Liver (tissue), 9 donors: Measurements from ENCODE around the gene NR2F1. TPM values are rescaled to one million over a fixed set of nuclear protein-coding genes. Genes with fewer than 3 reads are reported as not detected.

ENCODE experiments used
- DNase-seq: peaks from one replicate; pipeline ENCODE4 v3.0.0-alpha.2; 2017; ENCODE audit warnings: low spot score
- H3K27ac ChIP-seq, 2 donors: one replicate each; pipeline ENCODE4 v1.7.0; 2013; ENCODE audit warnings: inconsistent platforms in 2 of 2, low read length in 2 of 2, control low read depth in 1 of 2, low read depth in 1 of 2, mild to moderate bottlenecking in 1 of 2
- H3K27me3 ChIP-seq, 4 donors: one replicate each; pipeline versions ENCODE4 v1.6.1 to v1.7.0; 2013; ENCODE audit warnings: low read length in 3 of 4, inconsistent platforms in 1 of 4, mild to moderate bottlenecking in 1 of 4, moderate library complexity in 1 of 4; ENCODE audit not compliant: control insufficient read depth in 4 of 4, insufficient read depth in 4 of 4
- H3K36me3 ChIP-seq, 4 donors: one replicate each; pipeline versions ENCODE4 v1.6.1 to v1.7.0; 2013; ENCODE audit warnings: low read length in 3 of 4, mild to moderate bottlenecking in 3 of 4, low read depth in 1 of 4, moderate library complexity in 1 of 4; ENCODE audit not compliant: control insufficient read depth in 4 of 4, insufficient read depth in 3 of 4
- H3K4me1 ChIP-seq, 4 donors: one replicate each; pipeline versions ENCODE4 v1.6.1 to v1.7.0; 2013; ENCODE audit warnings: low read length in 3 of 4, mild to moderate bottlenecking in 3 of 4, moderate library complexity in 1 of 4; ENCODE audit not compliant: control insufficient read depth in 4 of 4, insufficient read depth in 4 of 4
- H3K4me3 ChIP-seq, 3 donors: one replicate each; pipeline versions ENCODE4 v1.6.1 to v1.7.0; 2013; ENCODE audit warnings: low read length in 3 of 3, control low read depth in 1 of 3, low read depth in 1 of 3, mild to moderate bottlenecking in 1 of 3
- H3K9ac ChIP-seq, 2 donors: one replicate each; pipeline ENCODE4 v1.7.0; 2013; ENCODE audit warnings: low read length in 2 of 2, mild to moderate bottlenecking in 2 of 2, moderate library complexity in 2 of 2, control low read depth in 1 of 2, low read depth in 1 of 2
- H3K9me3 ChIP-seq, 4 donors: one replicate each; pipeline versions ENCODE4 v1.6.1 to v1.7.0; 2013; ENCODE audit warnings: low read length in 3 of 4; ENCODE audit not compliant: control insufficient read depth in 4 of 4
- EGR1 ChIP-seq, 2 donors: IDR thresholded peaks; 2 replicates each; pipeline ENCODE4 v1.6.1; 2016 to 2018; ENCODE audit warnings: antibody characterized with exemption in 2 of 2, low read depth in 2 of 2
- FOXA1 ChIP-seq: IDR thresholded peaks from 2 replicates; pipeline ENCODE4 v1.6.1; 2016; ENCODE audit warnings: antibody characterized with exemption
- FOXA2 ChIP-seq: IDR thresholded peaks from 2 replicates; pipeline ENCODE4 v1.6.1; 2016; ENCODE audit warnings: antibody characterized with exemption
- GABPA ChIP-seq, 2 donors: IDR thresholded peaks in 1 of 2; conservative IDR thresholded peaks in 1 of 2; 2 replicates each; pipeline ENCODE4 v1.6.1; 2016; ENCODE audit warnings: antibody characterized with exemption in 2 of 2, mild to moderate bottlenecking in 1 of 2, moderate library complexity in 1 of 2
- HNF4A ChIP-seq, 2 donors: conservative IDR thresholded peaks; 2 replicates each; pipeline ENCODE4 v1.6.1; 2016; ENCODE audit warnings: antibody characterized with exemption in 2 of 2, mild to moderate bottlenecking in 2 of 2
- HNF4G ChIP-seq: IDR thresholded peaks from 2 replicates; pipeline ENCODE4 v1.6.1; 2016; ENCODE audit warnings: antibody characterized with exemption
- JUND ChIP-seq, 2 donors: IDR thresholded peaks; 2 replicates each; pipeline ENCODE4 v1.6.1; 2016; ENCODE audit warnings: antibody characterized with exemption in 2 of 2
- NR2F2 ChIP-seq: IDR thresholded peaks from 2 replicates; pipeline ENCODE4 v1.6.1; 2016; ENCODE audit warnings: antibody characterized with exemption
- RAD21 ChIP-seq, 2 donors: IDR thresholded peaks; 2 replicates each; pipeline ENCODE4 v1.6.1; 2016; ENCODE audit warnings: antibody characterized with exemption in 2 of 2, mild to moderate bottlenecking in 2 of 2
- SP1 ChIP-seq: IDR thresholded peaks from 2 replicates; pipeline ENCODE4 v1.6.1; 2018; ENCODE audit warnings: antibody characterized with exemption, mild to moderate bottlenecking
- TAF1 ChIP-seq: conservative IDR thresholded peaks from 2 replicates; pipeline ENCODE4 v1.6.1; 2016; ENCODE audit warnings: antibody characterized with exemption, mild to moderate bottlenecking
- YY1 ChIP-seq: IDR thresholded peaks from 2 replicates; pipeline ENCODE4 v1.6.1; 2016; ENCODE audit warnings: antibody characterized with exemption, mild to moderate bottlenecking
- WGBS: extraction: QIAGEN DNeasy Blood & Tissue Kit; methylation state at CpG from one replicate; pipeline ENCODE4 v1.1.7; 2013; 5-methylcytosine and 5-hydroxymethylcytosine counted together
- polyA plus RNA-seq, 2 donors: library from polyadenylated mRNA; stranded (reverse) in 1 of 2; unstranded in 1 of 2; fragments of 200-250 nt in 1 of 2; fragments of >200 nt in 1 of 2; fragmentation: Nextera tagmentation in 1 of 2; extraction: Ambion mirVana in 1 of 2; gene quantifications; one replicate each; pipeline versions ENCODE4 v1.2.1 to v1.2.3, GENCODE V29; 2013 to 2015
- total RNA-seq, 2 donors: library from RNA; depleted of rRNA; stranded (reverse); fragments of >200 nt; gene quantifications; one replicate each; pipeline ENCODE4 v1.2.3, GENCODE V29; 2014
- TF ChIP-seq, protein P1 (sequence below): IDR thresholded peaks from 2 replicates; pipeline ENCODE4 v1.6.1; 2016; ENCODE audit warnings: antibody characterized with exemption
- TF ChIP-seq, protein P2 (sequence below): IDR thresholded peaks from 2 replicates; pipeline ENCODE4 v1.6.1; 2016; ENCODE audit warnings: antibody characterized with exemption
- TF ChIP-seq, protein P3 (sequence below): IDR thresholded peaks from 2 replicates; pipeline ENCODE4 v1.6.1; 2016; ENCODE audit warnings: antibody characterized with exemption
- TF ChIP-seq, protein P4 (sequence below): IDR thresholded peaks from 2 replicates; pipeline ENCODE4 v1.6.1; 2016; ENCODE audit warnings: antibody characterized with exemption, mild to moderate bottlenecking
- TF ChIP-seq, protein P5 (sequence below): fragments of 150-350 bp; IDR thresholded peaks from 2 replicates; pipeline ENCODE4 v1.5.1; 2017; ENCODE audit warnings: improper control_type of control experiment, low read depth, low read length; ENCODE audit not compliant: missing input control
- donor health status: healthy.
- donor health status: healthy.
- donor health status: healthy.
- donor health status: healthy.
- donor health status: healthy.

Gene NR2F1
- total and polyA plus RNA-seq, 4 donors, result 3.9 to 13.0 (median 10.6) TPM

DNA sequence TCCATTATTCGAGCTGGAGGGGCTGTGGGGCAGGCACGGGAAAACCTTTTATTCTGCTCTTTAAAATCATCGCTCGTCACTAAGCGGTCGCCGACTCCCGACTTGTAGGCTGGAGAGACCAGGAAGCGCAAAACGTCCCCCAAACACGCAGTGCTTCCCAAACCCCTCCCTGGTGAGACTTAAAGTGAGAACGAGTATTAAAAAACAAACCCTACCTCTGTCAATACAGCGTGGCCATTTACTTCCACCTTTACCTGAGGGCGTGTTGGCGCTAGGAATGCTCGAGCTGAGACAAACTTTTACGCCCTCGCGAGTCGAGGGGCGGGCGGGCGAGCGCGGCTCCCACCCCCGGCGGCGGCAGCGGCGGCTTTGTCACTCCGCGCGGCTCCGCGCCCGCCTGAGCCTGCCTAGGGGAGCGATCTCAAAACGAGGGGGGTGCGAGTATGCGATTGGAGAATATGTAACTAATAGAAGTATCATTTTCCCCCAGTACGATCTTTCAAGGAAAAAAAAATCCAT, 2.0 kb upstream of the NR2F1 start, which contains the start of gene NR2F1-AS1 (continued):
- TF ChIP-seq, protein P1, sequence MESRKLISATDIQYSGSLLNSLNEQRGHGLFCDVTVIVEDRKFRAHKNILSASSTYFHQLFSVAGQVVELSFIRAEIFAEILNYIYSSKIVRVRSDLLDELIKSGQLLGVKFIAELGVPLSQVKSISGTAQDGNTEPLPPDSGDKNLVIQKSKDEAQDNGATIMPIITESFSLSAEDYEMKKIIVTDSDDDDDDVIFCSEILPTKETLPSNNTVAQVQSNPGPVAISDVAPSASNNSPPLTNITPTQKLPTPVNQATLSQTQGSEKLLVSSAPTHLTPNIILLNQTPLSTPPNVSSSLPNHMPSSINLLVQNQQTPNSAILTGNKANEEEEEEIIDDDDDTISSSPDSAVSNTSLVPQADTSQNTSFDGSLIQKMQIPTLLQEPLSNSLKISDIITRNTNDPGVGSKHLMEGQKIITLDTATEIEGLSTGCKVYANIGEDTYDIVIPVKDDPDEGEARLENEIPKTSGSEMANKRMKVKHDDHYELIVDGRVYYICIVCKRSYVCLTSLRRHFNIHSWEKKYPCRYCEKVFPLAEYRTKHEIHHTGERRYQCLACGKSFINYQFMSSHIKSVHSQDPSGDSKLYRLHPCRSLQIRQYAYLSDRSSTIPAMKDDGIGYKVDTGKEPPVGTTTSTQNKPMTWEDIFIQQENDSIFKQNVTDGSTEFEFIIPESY, result no peak

DNA sequence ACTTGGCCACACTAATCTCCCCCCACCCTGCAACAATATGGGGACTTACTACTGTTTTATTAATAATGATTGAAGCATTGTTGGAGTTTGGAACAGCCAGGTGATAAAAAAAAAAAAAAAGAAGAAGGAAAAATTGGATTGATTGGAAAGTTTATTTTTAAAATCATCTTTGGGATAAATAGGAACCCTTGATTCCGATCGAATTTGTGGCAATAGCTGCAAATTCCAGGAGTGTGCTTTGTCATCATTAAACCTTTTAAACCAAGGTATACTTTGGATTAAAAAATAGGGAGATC, 907 bp upstream of the NR2F1 start:
- whole genome bisulfite sequencing, result 3% methylated on average over 2 of the region's 2 CpGs
- no peak for TF ChIP-seq RAD21 (IDR thresholded peaks at IDR 0.05)
- TF ChIP-seq, protein P2, sequence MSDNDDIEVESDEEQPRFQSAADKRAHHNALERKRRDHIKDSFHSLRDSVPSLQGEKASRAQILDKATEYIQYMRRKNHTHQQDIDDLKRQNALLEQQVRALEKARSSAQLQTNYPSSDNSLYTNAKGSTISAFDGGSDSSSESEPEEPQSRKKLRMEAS, result no peak
- TF ChIP-seq, protein P3, sequence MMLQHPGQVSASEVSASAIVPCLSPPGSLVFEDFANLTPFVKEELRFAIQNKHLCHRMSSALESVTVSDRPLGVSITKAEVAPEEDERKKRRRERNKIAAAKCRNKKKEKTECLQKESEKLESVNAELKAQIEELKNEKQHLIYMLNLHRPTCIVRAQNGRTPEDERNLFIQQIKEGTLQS, result no peak
- no peak for TF ChIP-seq FOXA1
- TF ChIP-seq FOXA2, result no peak
- TF ChIP-seq, protein P4, sequence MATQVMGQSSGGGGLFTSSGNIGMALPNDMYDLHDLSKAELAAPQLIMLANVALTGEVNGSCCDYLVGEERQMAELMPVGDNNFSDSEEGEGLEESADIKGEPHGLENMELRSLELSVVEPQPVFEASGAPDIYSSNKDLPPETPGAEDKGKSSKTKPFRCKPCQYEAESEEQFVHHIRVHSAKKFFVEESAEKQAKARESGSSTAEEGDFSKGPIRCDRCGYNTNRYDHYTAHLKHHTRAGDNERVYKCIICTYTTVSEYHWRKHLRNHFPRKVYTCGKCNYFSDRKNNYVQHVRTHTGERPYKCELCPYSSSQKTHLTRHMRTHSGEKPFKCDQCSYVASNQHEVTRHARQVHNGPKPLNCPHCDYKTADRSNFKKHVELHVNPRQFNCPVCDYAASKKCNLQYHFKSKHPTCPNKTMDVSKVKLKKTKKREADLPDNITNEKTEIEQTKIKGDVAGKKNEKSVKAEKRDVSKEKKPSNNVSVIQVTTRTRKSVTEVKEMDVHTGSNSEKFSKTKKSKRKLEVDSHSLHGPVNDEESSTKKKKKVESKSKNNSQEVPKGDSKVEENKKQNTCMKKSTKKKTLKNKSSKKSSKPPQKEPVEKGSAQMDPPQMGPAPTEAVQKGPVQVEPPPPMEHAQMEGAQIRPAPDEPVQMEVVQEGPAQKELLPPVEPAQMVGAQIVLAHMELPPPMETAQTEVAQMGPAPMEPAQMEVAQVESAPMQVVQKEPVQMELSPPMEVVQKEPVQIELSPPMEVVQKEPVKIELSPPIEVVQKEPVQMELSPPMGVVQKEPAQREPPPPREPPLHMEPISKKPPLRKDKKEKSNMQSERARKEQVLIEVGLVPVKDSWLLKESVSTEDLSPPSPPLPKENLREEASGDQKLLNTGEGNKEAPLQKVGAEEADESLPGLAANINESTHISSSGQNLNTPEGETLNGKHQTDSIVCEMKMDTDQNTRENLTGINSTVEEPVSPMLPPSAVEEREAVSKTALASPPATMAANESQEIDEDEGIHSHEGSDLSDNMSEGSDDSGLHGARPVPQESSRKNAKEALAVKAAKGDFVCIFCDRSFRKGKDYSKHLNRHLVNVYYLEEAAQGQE, result no peak
- no peak for TF ChIP-seq EGR1 (IDR thresholded peaks at IDR 0.05; ENCODE audit: low read depth in 2 of 2)
- no peak for TF ChIP-seq JUND (IDR thresholded peaks at IDR 0.05)
- TF ChIP-seq HNF4A (conservative IDR thresholded peaks at IDR 0.05), result no peak
- no peak for TF ChIP-seq TAF1
- TF ChIP-seq, protein P1, result no peak
- no peak for TF ChIP-seq YY1
- TF ChIP-seq SP1, result no peak

DNA sequence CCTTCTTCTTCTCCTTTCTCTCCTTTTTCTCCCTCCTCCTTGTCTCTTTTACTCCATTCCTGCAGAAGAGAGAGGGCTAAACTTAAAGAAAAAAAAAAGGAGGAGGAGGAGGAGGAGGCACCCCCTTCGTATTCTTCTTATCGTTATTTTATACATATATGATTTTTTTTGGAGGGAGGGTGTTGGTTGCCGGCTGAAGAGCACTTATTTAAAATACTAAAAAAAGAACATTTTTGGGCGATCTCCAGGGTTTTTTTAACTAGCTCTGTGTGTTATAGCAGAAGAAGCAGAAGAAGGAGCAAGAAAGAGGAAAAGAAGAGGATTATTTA, 381 bp downstream of the NR2F1 start:
- Histone ChIP-seq H3K4me3 (peak overlapping the region in 2 of 3 donors; percentile 56 to 70), H3K27me3 (peaks cover 0 to 12% (median 3%) of the 10 kb centered on the region in 4 donors), H3K36me3 (no peaks in the 10 kb centered on the region), H3K4me1 (peaks cover 2 to 48% (median 30%) of the 10 kb centered on the region in 4 donors), H3K9ac (peak overlapping the region in 1 of 2 donors; percentile 81), H3K9me3 (no peaks in the 10 kb centered on the region), H3K27ac (peak overlapping the region; percentile 21 to 59)
- WGBS, result 3% methylated on average over 4 of the region's 4 CpGs
- no peak for DNase-seq
- no peak for TF ChIP-seq JUND (IDR thresholded peaks at IDR 0.05)
- no peak for TF ChIP-seq EGR1 (IDR thresholded peaks at IDR 0.05; ENCODE audit: low read depth in 2 of 2)
- TF ChIP-seq, protein P5, sequence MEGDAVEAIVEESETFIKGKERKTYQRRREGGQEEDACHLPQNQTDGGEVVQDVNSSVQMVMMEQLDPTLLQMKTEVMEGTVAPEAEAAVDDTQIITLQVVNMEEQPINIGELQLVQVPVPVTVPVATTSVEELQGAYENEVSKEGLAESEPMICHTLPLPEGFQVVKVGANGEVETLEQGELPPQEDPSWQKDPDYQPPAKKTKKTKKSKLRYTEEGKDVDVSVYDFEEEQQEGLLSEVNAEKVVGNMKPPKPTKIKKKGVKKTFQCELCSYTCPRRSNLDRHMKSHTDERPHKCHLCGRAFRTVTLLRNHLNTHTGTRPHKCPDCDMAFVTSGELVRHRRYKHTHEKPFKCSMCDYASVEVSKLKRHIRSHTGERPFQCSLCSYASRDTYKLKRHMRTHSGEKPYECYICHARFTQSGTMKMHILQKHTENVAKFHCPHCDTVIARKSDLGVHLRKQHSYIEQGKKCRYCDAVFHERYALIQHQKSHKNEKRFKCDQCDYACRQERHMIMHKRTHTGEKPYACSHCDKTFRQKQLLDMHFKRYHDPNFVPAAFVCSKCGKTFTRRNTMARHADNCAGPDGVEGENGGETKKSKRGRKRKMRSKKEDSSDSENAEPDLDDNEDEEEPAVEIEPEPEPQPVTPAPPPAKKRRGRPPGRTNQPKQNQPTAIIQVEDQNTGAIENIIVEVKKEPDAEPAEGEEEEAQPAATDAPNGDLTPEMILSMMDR, result no peak
- TF ChIP-seq, protein P1, result no peak
- TF ChIP-seq, protein P3, result no peak
- TF ChIP-seq GABPA (IDR thresholded peaks at IDR 0.05 in 1 of 2, conservative IDR thresholded peaks at IDR 0.05 in 1 of 2), result no peak
- TF ChIP-seq FOXA2, result no peak
- no peak for TF ChIP-seq HNF4G
- no peak for TF ChIP-seq RAD21 (IDR thresholded peaks at IDR 0.05)
- no peak for TF ChIP-seq FOXA1
- TF ChIP-seq HNF4A (conservative IDR thresholded peaks at IDR 0.05), result no peak
- no peak for TF ChIP-seq YY1
- no peak for TF ChIP-seq TAF1
- no peak for TF ChIP-seq SP1
- TF ChIP-seq NR2F2, result no peak

More for the DNA sequence above, 907 bp upstream of the NR2F1 start:
- H3K27me3 ChIP-seq, result peaks cover 0 to 19% (median 3%) of the 10 kb centered on the region in 4 donors
- no peak for DNase-seq
- H3K27ac ChIP-seq, result peak overlapping the region; percentile 19 to 27
- no peaks in the 10 kb centered on the region for H3K9me3 ChIP-seq
- no peaks in the 10 kb centered on the region for H3K36me3 ChIP-seq
- H3K4me3 ChIP-seq, result peak overlapping the region in 1 of 3 donors; percentile 6
- H3K4me1 ChIP-seq, result peaks cover 2 to 48% (median 30%) of the 10 kb centered on the region in 4 donors
- H3K9ac ChIP-seq, result no peak overlapping the region
